K562 (cell line): ENCODE data around the gene ZNF474. TPM values are rescaled to one million over a fixed set of nuclear protein-coding genes. Genes with fewer than 3 reads are reported as not detected.

Experiments used
- CC2D1A ChIP-seq: fragments of 450-650 bp; IDR thresholded peaks from 2 replicates; pipeline ENCODE4 v1.6.1; 2017; ENCODE audit warnings: mild to moderate bottlenecking
- CREB3L1 ChIP-seq: fragments of 450-650 bp; IDR thresholded peaks from 2 replicates; pipeline ENCODE4 v1.6.1; 2014; ENCODE audit warnings: low read depth, mild to moderate bottlenecking, moderate library complexity, borderline replicate concordance
- ERF ChIP-seq: fragments of 450-650 bp; formaldehyde crosslinking; IDR thresholded peaks from 2 replicates; pipeline ENCODE4 v1.4.0; 2020; ENCODE audit warnings: mild to moderate bottlenecking, mixed read lengths
- GTF2A2 ChIP-seq: IDR thresholded peaks from 2 replicates; pipeline ENCODE4 v1.6.1; 2016; ENCODE audit warnings: mild to moderate bottlenecking, missing genetic modification characterization, missing compliant biosample characterization
- HDAC2 ChIP-seq: fragments of 450-650 bp; IDR thresholded peaks from 2 replicates; pipeline ENCODE4 v1.6.1; 2016; ENCODE audit warnings: mild to moderate bottlenecking
- JUND ChIP-seq, 2 experiments: IDR thresholded peaks; 2 replicates in 1 of 2; 3 replicates in 1 of 2; pipeline ENCODE4 v1.6.1; 2011; ENCODE audit warnings: borderline replicate concordance in 2 of 2, low read depth in 2 of 2, low read length in 2 of 2, improper control_type of control experiment in 1 of 2, missing biosample characterization in 1 of 2, missing genetic modification characterization in 1 of 2, missing genetic modification reagents in 1 of 2
- KAT7 ChIP-seq: sonication (generic); formaldehyde crosslinking; IDR thresholded peaks from 2 replicates; pipeline ENCODE4 v1.8.0; 2022; ENCODE audit warnings: missing genetic modification reagents, mild to moderate bottlenecking, borderline replicate concordance
- NFXL1 ChIP-seq: fragments of 450-650 bp; formaldehyde crosslinking; IDR thresholded peaks from 2 replicates; pipeline ENCODE4 v1.4.0; 2021; ENCODE audit warnings: mild to moderate bottlenecking
- RAD21 ChIP-seq, 2 experiments: fragments of 250-450 bp in 1 of 2; fragments of 450-650 bp in 1 of 2; sonication (Bioruptor Pico) in 1 of 2; formaldehyde crosslinking in 1 of 2; IDR thresholded peaks in 1 of 2; conservative IDR thresholded peaks in 1 of 2; 2 replicates each; pipeline versions ENCODE4 v1.4.0 to v1.8.0; 2020 to 2022; ENCODE audit warnings: mild to moderate bottlenecking in 2 of 2, moderate library complexity in 1 of 2
- THRA ChIP-seq: fragments of 450-650 bp; IDR thresholded peaks from 2 replicates; pipeline ENCODE4 v1.6.1; 2017; ENCODE audit warnings: mild to moderate bottlenecking, moderate library complexity
- XRCC4 ChIP-seq: IDR thresholded peaks from one replicate; pipeline ENCODE4 v1.6.1; 2011; ENCODE audit not compliant: insufficient read depth, insufficient read length; ENCODE audit errors: extremely low read depth
- ZBTB33 ChIP-seq: sonication (generic); formaldehyde crosslinking; IDR thresholded peaks from 2 replicates; pipeline ENCODE4 v1.8.1; 2023; ENCODE audit warnings: mild to moderate bottlenecking, missing genetic modification reagents
- ZKSCAN8 ChIP-seq: fragments of 200-800 bp; sonication (Bioruptor generic); IDR thresholded peaks from 2 replicates; pipeline ENCODE4 v1.6.1; 2016; ENCODE audit warnings: missing genetic modification characterization, missing compliant biosample characterization
- polyA plus RNA-seq, 8 experiments: library from polyadenylated mRNA; depleted of rRNA in 4 of 8; stranded (reverse) in 5 of 8; unstranded in 3 of 8; fragments of >200 nt; fragmentation: Nextera tagmentation in 2 of 8; fragmentation: Illumina TruSeq in 1 of 8; extraction: Ambion mirVana in 2 of 8; extraction: Trizol in 1 of 8; gene quantifications; 2 replicates each; pipeline versions ENCODE4 v1.2.1 to v1.2.3, GENCODE V29; 2011 to 2014; ENCODE audit warnings: inconsistent platforms in 1 of 8, missing spikeins in 1 of 8
- total RNA-seq, 7 experiments: library from RNA; depleted of rRNA in 6 of 7; stranded (reverse); fragments of >200 nt in 6 of 7; fragmentation: Illumina TruSeq in 2 of 7; extraction: Trizol in 2 of 7; gene quantifications; 2 replicates each; pipeline versions ENCODE4 v1.2.1 to v1.2.3, GENCODE V29; 2011 to 2021; ENCODE audit warnings: low replicate concordance in 1 of 7
- TF ChIP-seq, protein P1 (sequence below): fragments of 250-450 bp; sonication (Bioruptor Pico); IDR thresholded peaks from 2 replicates; pipeline ENCODE4 v1.5.0; 2021
- TF ChIP-seq, protein P2 (sequence below): sonication (generic); formaldehyde crosslinking; IDR thresholded peaks from 2 replicates; pipeline ENCODE4 v1.9.0; 2022; ENCODE audit warnings: mild to moderate bottlenecking, missing genetic modification reagents
- TF ChIP-seq, protein P3 (sequence below), 3 experiments: IDR thresholded peaks in 2 of 3; conservative IDR thresholded peaks in 1 of 3; 2 replicates each; pipeline ENCODE4 v1.5.1; 2011 to 2012; ENCODE audit warnings: low read length in 3 of 3, mild to moderate bottlenecking in 3 of 3, control low read depth in 2 of 3, improper control_type of control experiment in 1 of 3, inconsistent platforms in 1 of 3, low read depth in 1 of 3, mixed read lengths in 1 of 3, moderate library complexity in 1 of 3; ENCODE audit not compliant: insufficient read depth in 2 of 3

Gene ZNF474
- total and polyA plus RNA-seq, 9 of the 15 experiments (the other 6 are each of a cell fraction or from before 2014, with no cell fraction given), result 0.16 to 0.62 (median 0.39) TPM

DNA sequence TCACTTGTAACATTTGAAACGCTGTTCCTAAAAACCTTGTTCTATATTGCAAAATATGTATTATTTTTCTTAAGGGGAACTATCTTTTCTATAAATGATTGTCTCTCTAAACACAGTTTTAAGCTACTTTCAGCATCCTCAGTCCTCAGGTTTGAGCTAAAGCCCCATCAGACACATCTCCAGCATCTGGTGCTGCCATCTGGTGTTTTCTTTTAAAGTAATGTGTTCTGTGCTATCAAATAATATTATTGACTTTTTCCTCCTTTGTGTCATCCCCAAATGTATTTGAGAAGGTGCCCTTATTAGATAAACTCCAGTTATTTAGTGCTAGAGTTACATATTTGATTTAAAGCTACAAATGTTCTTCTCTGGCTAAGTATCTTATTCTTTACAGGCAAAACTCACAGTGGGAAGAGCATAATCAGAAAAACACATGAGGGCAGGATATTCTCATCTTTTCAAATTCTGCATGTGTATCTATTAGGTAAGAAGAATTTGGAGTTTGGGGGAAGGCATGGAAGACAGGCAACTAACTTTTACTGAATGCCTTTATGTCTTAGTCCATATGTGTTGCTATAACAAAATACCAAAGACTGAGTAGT is 27.5 kb downstream of the ZNF474 start (continued):
- TF ChIP-seq, protein P1, sequence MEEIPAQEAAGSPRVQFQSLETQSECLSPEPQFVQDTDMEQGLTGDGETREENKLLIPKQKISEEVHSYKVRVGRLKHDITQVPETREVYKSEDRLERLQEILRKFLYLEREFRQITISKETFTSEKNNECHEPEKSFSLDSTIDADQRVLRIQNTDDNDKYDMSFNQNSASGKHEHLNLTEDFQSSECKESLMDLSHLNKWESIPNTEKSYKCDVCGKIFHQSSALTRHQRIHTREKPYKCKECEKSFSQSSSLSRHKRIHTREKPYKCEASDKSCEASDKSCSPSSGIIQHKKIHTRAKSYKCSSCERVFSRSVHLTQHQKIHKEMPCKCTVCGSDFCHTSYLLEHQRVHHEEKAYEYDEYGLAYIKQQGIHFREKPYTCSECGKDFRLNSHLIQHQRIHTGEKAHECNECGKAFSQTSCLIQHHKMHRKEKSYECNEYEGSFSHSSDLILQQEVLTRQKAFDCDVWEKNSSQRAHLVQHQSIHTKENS, result no peak
- no peak for TF ChIP-seq ERF (CRISPR knock-in tag)
- peak; percentile 70 to 91 for TF ChIP-seq RAD21 (CRISPR knock-in tag; conservative IDR thresholded peaks at IDR 0.05 in 1 of 2, IDR thresholded peaks at IDR 0.05 in 1 of 2)
- no peak for TF ChIP-seq NFXL1 (CRISPR knock-in tag)
- no peak for TF ChIP-seq ZKSCAN8 (CRISPR knock-in tag)
- TF ChIP-seq GTF2A2 (tag), result no peak
- TF ChIP-seq KAT7 (CRISPR knock-in tag), result no peak
- TF ChIP-seq CREB3L1, result no peak
- no peak for TF ChIP-seq JUND (IDR thresholded peaks at IDR 0.05; ENCODE audit: borderline replicate concordance, low read depth, low read length)
- TF ChIP-seq JUND (tag; IDR thresholded peaks at IDR 0.05; ENCODE audit: borderline replicate concordance, low read depth, low read length), result no peak
- TF ChIP-seq, protein P2, sequence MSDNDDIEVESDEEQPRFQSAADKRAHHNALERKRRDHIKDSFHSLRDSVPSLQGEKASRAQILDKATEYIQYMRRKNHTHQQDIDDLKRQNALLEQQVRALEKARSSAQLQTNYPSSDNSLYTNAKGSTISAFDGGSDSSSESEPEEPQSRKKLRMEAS (CRISPR knock-in tag), result no peak
- TF ChIP-seq XRCC4, result no peak
- no peak for TF ChIP-seq HDAC2
- peak; percentile 14; the same call in 1 of the 2 replicates for TF ChIP-seq CC2D1A
- TF ChIP-seq, protein P3, sequence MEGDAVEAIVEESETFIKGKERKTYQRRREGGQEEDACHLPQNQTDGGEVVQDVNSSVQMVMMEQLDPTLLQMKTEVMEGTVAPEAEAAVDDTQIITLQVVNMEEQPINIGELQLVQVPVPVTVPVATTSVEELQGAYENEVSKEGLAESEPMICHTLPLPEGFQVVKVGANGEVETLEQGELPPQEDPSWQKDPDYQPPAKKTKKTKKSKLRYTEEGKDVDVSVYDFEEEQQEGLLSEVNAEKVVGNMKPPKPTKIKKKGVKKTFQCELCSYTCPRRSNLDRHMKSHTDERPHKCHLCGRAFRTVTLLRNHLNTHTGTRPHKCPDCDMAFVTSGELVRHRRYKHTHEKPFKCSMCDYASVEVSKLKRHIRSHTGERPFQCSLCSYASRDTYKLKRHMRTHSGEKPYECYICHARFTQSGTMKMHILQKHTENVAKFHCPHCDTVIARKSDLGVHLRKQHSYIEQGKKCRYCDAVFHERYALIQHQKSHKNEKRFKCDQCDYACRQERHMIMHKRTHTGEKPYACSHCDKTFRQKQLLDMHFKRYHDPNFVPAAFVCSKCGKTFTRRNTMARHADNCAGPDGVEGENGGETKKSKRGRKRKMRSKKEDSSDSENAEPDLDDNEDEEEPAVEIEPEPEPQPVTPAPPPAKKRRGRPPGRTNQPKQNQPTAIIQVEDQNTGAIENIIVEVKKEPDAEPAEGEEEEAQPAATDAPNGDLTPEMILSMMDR (IDR thresholded peaks at IDR 0.05 in 2 of 3, conservative IDR thresholded peaks at IDR 0.05 in 1 of 3; ENCODE audit: insufficient read depth in 2 of 3, low read depth in 1 of 3, low read length in 3 of 3), result peak; percentile 43 to 70 (median 51); a peak in 5 of 6 replicates
- no peak for TF ChIP-seq ZBTB33 (CRISPR knock-in tag)
- no peak for TF ChIP-seq THRA
